ENCODE data around the gene ATG9B.

The ATG9B gene

GRCh38 chr7:150986099-150986512 lies 38.2 kb downstream of the ATG9B start:
- DNase-seq, result peak; percentile 66
- Histone ChIP-seq H3K23ac (ENCODE audit: low read length in 2 of 2) (no peak overlapping the region), H3K4ac (ENCODE audit: low read depth in 1 of 2, low read length in 2 of 2) (no peak overlapping the region), H2BK15ac (ENCODE audit: low read depth, poor library complexity, severe bottlenecking) (no peak overlapping the region), H3K36me3 (ENCODE audit: control insufficient read depth in 1 of 2, insufficient read depth in 2 of 2, low read depth in 1 of 2, low read length in 2 of 2) (no peaks in the 10 kb centered on the region), H3K79me1 (replicated peaks; ENCODE audit: low read length, poor library complexity, severe bottlenecking) (no peaks in the 10 kb centered on the region), H2AK5ac (ENCODE audit: low read length, severe bottlenecking) (no peak overlapping the region), H4K8ac (ENCODE audit: low read length) (no peak overlapping the region), H4K91ac (ENCODE audit: low read length) (no peak overlapping the region), H2BK5ac (ENCODE audit: low read depth, low read length, poor library complexity, severe bottlenecking) (no peak overlapping the region), H3K4me2 (ENCODE audit: low read length, poor library complexity, severe bottlenecking) (no peak overlapping the region), H2BK12ac (ENCODE audit: low read length in 2 of 2) (no peak overlapping the region), H3K27me3 (ENCODE audit: control insufficient read depth in 1 of 2, insufficient read depth in 1 of 2, low read length in 2 of 2) (peaks cover 78 to 79% of the 10 kb centered on the region in 2 experiments), H3K18ac (ENCODE audit: low read depth in 1 of 2, low read length in 2 of 2) (no peak overlapping the region), H3K4me3 (ENCODE audit: insufficient read depth in 1 of 2, low read depth in 1 of 2, low read length in 2 of 2) (no peak overlapping the region), H3K9me3 (ENCODE audit: control insufficient read depth, low read length) (peaks cover 16% of the 10 kb centered on the region), H2BK120ac (ENCODE audit: low read depth, low read length) (no peak overlapping the region), H3K14ac (ENCODE audit: low read length in 2 of 2) (no peak overlapping the region), H3K4me1 (ENCODE audit: control insufficient read depth, insufficient read depth, low read depth, low read length) (peaks cover 6% of the 10 kb centered on the region), H3K9ac (ENCODE audit: low read length) (no peak overlapping the region), H2AFZ (ENCODE audit: low read depth, low read length) (no peak overlapping the region), H3K27ac (ENCODE audit: low read length, poor library complexity, severe bottlenecking) (no peak overlapping the region)
- 15% methylated on average over 16 of the region's 16 CpGs for WGBS

GRCh38 chr7:150983893-150984368 lies 40.4 kb downstream of the ATG9B start:
- Histone ChIP-seq H3K36me3 (ENCODE audit: control insufficient read depth in 1 of 2, insufficient read depth in 2 of 2, low read depth in 1 of 2, low read length in 2 of 2) (no peaks in the 10 kb centered on the region), H2BK120ac (ENCODE audit: low read depth, low read length) (no peak overlapping the region), H3K23ac (ENCODE audit: low read length in 2 of 2) (no peak overlapping the region), H3K79me1 (replicated peaks; ENCODE audit: low read length, poor library complexity, severe bottlenecking) (no peaks in the 10 kb centered on the region), H3K9ac (ENCODE audit: low read length) (no peak overlapping the region), H3K18ac (ENCODE audit: low read depth in 1 of 2, low read length in 2 of 2) (no peak overlapping the region), H2AK5ac (ENCODE audit: low read length, severe bottlenecking) (no peak overlapping the region), H3K14ac (ENCODE audit: low read length in 2 of 2) (no peak overlapping the region), H2BK5ac (ENCODE audit: low read depth, low read length, poor library complexity, severe bottlenecking) (no peak overlapping the region), H4K91ac (ENCODE audit: low read length) (no peak overlapping the region), H4K8ac (ENCODE audit: low read length) (no peak overlapping the region), H3K4me3 (ENCODE audit: insufficient read depth in 1 of 2, low read depth in 1 of 2, low read length in 2 of 2) (no peak overlapping the region), H3K27ac (ENCODE audit: low read length, poor library complexity, severe bottlenecking) (no peak overlapping the region), H3K27me3 (ENCODE audit: control insufficient read depth in 1 of 2, insufficient read depth in 1 of 2, low read length in 2 of 2) (peaks cover 79 to 84% of the 10 kb centered on the region in 2 experiments), H3K4me2 (ENCODE audit: low read length, poor library complexity, severe bottlenecking) (no peak overlapping the region), H2BK15ac (ENCODE audit: low read depth, poor library complexity, severe bottlenecking) (no peak overlapping the region), H2BK12ac (ENCODE audit: low read length in 2 of 2) (no peak overlapping the region), H3K9me3 (ENCODE audit: control insufficient read depth, low read length) (no peaks in the 10 kb centered on the region), H2AFZ (ENCODE audit: low read depth, low read length) (no peak overlapping the region), H3K4me1 (ENCODE audit: control insufficient read depth, insufficient read depth, low read depth, low read length) (peaks cover 9% of the 10 kb centered on the region), H3K4ac (ENCODE audit: low read depth in 1 of 2, low read length in 2 of 2) (no peak overlapping the region)
- WGBS, result 2% methylated on average over 2 of the region's 2 CpGs
- DNase-seq, result peak; percentile 47

- Histone ChIP-seq H2BK5ac (ENCODE audit: low read depth, low read length, poor library complexity, severe bottlenecking) (no peak overlapping the region), H3K4me2 (ENCODE audit: low read length, poor library complexity, severe bottlenecking) (no peak overlapping the region), H2BK15ac (ENCODE audit: low read depth, poor library complexity, severe bottlenecking) (no peak overlapping the region), H3K14ac (ENCODE audit: low read length in 2 of 2) (no peak overlapping the region), H3K4me3 (ENCODE audit: insufficient read depth in 1 of 2, low read depth in 1 of 2, low read length in 2 of 2) (no peak overlapping the region), H3K23ac (ENCODE audit: low read length in 2 of 2) (no peak overlapping the region), H3K9ac (ENCODE audit: low read length) (no peak overlapping the region), H3K4ac (ENCODE audit: low read depth in 1 of 2, low read length in 2 of 2) (no peak overlapping the region), H3K4me1 (ENCODE audit: control insufficient read depth, insufficient read depth, low read depth, low read length) (peaks cover 16% of the 10 kb centered on the region), H2BK120ac (ENCODE audit: low read depth, low read length) (no peak overlapping the region), H3K9me3 (ENCODE audit: control insufficient read depth, low read length) (no peaks in the 10 kb centered on the region), H2AK5ac (ENCODE audit: low read length, severe bottlenecking) (no peak overlapping the region), H3K27me3 (ENCODE audit: control insufficient read depth in 1 of 2, insufficient read depth in 1 of 2, low read length in 2 of 2) (peaks cover 73 to 77% of the 10 kb centered on the region in 2 experiments), H4K8ac (ENCODE audit: low read length) (no peak overlapping the region), H3K18ac (ENCODE audit: low read depth in 1 of 2, low read length in 2 of 2) (no peak overlapping the region), H3K36me3 (ENCODE audit: control insufficient read depth in 1 of 2, insufficient read depth in 2 of 2, low read depth in 1 of 2, low read length in 2 of 2) (no peaks in the 10 kb centered on the region), H3K79me1 (replicated peaks; ENCODE audit: low read length, poor library complexity, severe bottlenecking) (no peaks in the 10 kb centered on the region), H2BK12ac (ENCODE audit: low read length in 2 of 2) (no peak overlapping the region), H3K27ac (ENCODE audit: low read length, poor library complexity, severe bottlenecking) (no peak overlapping the region), H4K91ac (ENCODE audit: low read length) (no peak overlapping the region), H2AFZ (ENCODE audit: low read depth, low read length) (no peak overlapping the region)
- 34% methylated on average over 2 of the region's 3 CpGs for WGBS
- no peak for DNase-seq
Measured at GRCh38 chr7:150982351-150982750, 41.9 kb downstream of the ATG9B start.

- Histone ChIP-seq H3K4me3 (ENCODE audit: insufficient read depth in 1 of 2, low read depth in 1 of 2, low read length in 2 of 2) (no peak overlapping the region), H3K27ac (ENCODE audit: low read length, poor library complexity, severe bottlenecking) (no peak overlapping the region), H2BK15ac (ENCODE audit: low read depth, poor library complexity, severe bottlenecking) (no peak overlapping the region), H3K27me3 (ENCODE audit: control insufficient read depth in 1 of 2, insufficient read depth in 1 of 2, low read length in 2 of 2) (peaks cover 76 to 78% of the 10 kb centered on the region in 2 experiments), H3K4me2 (ENCODE audit: low read length, poor library complexity, severe bottlenecking) (no peak overlapping the region), H3K18ac (ENCODE audit: low read depth in 1 of 2, low read length in 2 of 2) (no peak overlapping the region), H2BK5ac (ENCODE audit: low read depth, low read length, poor library complexity, severe bottlenecking) (no peak overlapping the region), H4K8ac (ENCODE audit: low read length) (no peak overlapping the region), H2AFZ (ENCODE audit: low read depth, low read length) (no peak overlapping the region), H4K91ac (ENCODE audit: low read length) (no peak overlapping the region), H3K23ac (ENCODE audit: low read length in 2 of 2) (no peak overlapping the region), H3K4ac (ENCODE audit: low read depth in 1 of 2, low read length in 2 of 2) (no peak overlapping the region), H3K9ac (ENCODE audit: low read length) (no peak overlapping the region), H2BK12ac (ENCODE audit: low read length in 2 of 2) (no peak overlapping the region), H3K9me3 (ENCODE audit: control insufficient read depth, low read length) (no peaks in the 10 kb centered on the region), H3K79me1 (replicated peaks; ENCODE audit: low read length, poor library complexity, severe bottlenecking) (no peaks in the 10 kb centered on the region), H3K36me3 (ENCODE audit: control insufficient read depth in 1 of 2, insufficient read depth in 2 of 2, low read depth in 1 of 2, low read length in 2 of 2) (no peaks in the 10 kb centered on the region), H2BK120ac (ENCODE audit: low read depth, low read length) (no peak overlapping the region), H2AK5ac (ENCODE audit: low read length, severe bottlenecking) (no peak overlapping the region), H3K14ac (ENCODE audit: low read length in 2 of 2) (no peak overlapping the region), H3K4me1 (ENCODE audit: control insufficient read depth, insufficient read depth, low read depth, low read length) (peaks cover 16% of the 10 kb centered on the region)
- 66% methylated on average over 6 of the region's 6 CpGs for WGBS
- DNase-seq, result no peak
Measured at GRCh38 chr7:150981644-150982043, 42.6 kb downstream of the ATG9B start.
